DND-41 (cell line): ENCODE results near the gene ARHGEF12.

ENCODE experiments used
- ATAC-seq: fragments of 200-7000 bp; cut with Tn5 transposase; 3 replicates; pipeline ENCODE4 v1.9.1; 2021; ENCODE audit warnings: low read depth; ENCODE audit not compliant: insufficient read depth
- DNase-seq: peaks from one replicate; pipeline ENCODE4 v3.0.0-alpha.2; 2020
- H2AFZ ChIP-seq: 2 replicates; pipeline ENCODE4 v1.6.0; 2012; ENCODE audit warnings: low read depth, low read length
- H3K27ac ChIP-seq: 2 replicates; pipeline ENCODE4 v1.5.1; 2012; ENCODE audit warnings: low read length, inconsistent platforms
- H3K27me3 ChIP-seq: fragments of 200-600 bp; sonication (generic); 2 replicates; pipeline ENCODE4 v1.6.0; 2012; ENCODE audit warnings: low read length, mild to moderate bottlenecking, inconsistent platforms; ENCODE audit not compliant: insufficient read depth, poor library complexity
- H3K36me3 ChIP-seq: 2 replicates; pipeline ENCODE4 v1.5.1; 2012; ENCODE audit warnings: low read length, inconsistent platforms; ENCODE audit not compliant: insufficient read depth
- H3K4me1 ChIP-seq: 2 replicates; pipeline ENCODE4 v1.5.1; 2012; ENCODE audit warnings: mild to moderate bottlenecking, low read length; ENCODE audit not compliant: insufficient read depth
- H3K4me2 ChIP-seq: 2 replicates; pipeline ENCODE4 v1.6.0; 2012; ENCODE audit warnings: mild to moderate bottlenecking, moderate library complexity, low read length, inconsistent platforms; ENCODE audit not compliant: insufficient read depth
- H3K4me3 ChIP-seq, 2 experiments: fragments of 200-600 bp in 1 of 2; shearing (Covaris generic) in 1 of 2; 2 replicates each; pipeline ENCODE4 v1.5.1; 2012 to 2016; ENCODE audit warnings: inconsistent platforms in 2 of 2, low read length in 2 of 2, mild to moderate bottlenecking in 2 of 2, low read depth in 1 of 2, moderate library complexity in 1 of 2
- H3K79me2 ChIP-seq: 2 replicates; pipeline ENCODE4 v1.6.0; 2012; ENCODE audit warnings: low read length, inconsistent platforms; ENCODE audit not compliant: insufficient read depth
- H3K9ac ChIP-seq: 2 replicates; pipeline ENCODE4 v1.6.0; 2012; ENCODE audit warnings: low read depth, mild to moderate bottlenecking, inconsistent platforms, low read length, moderate library complexity
- H3K9me3 ChIP-seq: 2 replicates; pipeline ENCODE4 v1.5.1; 2012; ENCODE audit warnings: low read length, moderate library complexity, mild to moderate bottlenecking, inconsistent platforms; ENCODE audit not compliant: insufficient read depth, severe bottlenecking
- H4K20me1 ChIP-seq: 2 replicates; pipeline ENCODE4 v1.6.0; 2012; ENCODE audit warnings: low read length; ENCODE audit not compliant: insufficient read depth
- CTCF ChIP-seq: IDR thresholded peaks from 2 replicates; pipeline ENCODE4 v1.5.1; 2012; ENCODE audit warnings: borderline replicate concordance, low read length, moderate library complexity, mild to moderate bottlenecking; ENCODE audit not compliant: poor library complexity, severe bottlenecking; ENCODE audit errors: extremely low read depth
- EZH2 ChIP-seq: IDR thresholded peaks from 3 replicates; pipeline ENCODE4 v1.6.1; 2012; ENCODE audit warnings: borderline replicate concordance, low read depth, mild to moderate bottlenecking, moderate library complexity, low read length, inconsistent platforms; ENCODE audit not compliant: severe bottlenecking

Gene ARHGEF12

GRCh38 chr11:120391854-120392253 lies 55.6 kb downstream of the ARHGEF12 start:
- Histone ChIP-seq H3K9ac (no peak overlapping the region), H3K4me3 (no peak overlapping the region), H3K4me2 (no peak overlapping the region), H3K27me3 (peaks cover 13% of the 10 kb centered on the region), H4K20me1 (no peaks in the 10 kb centered on the region), H3K36me3 (no peaks in the 10 kb centered on the region), H3K4me1 (no peaks in the 10 kb centered on the region), H3K9me3 (no peaks in the 10 kb centered on the region), H3K27ac (no peak overlapping the region), H2AFZ (no peak overlapping the region), H3K79me2 (no peaks in the 10 kb centered on the region)
- no peak for ATAC-seq
- no peak for DNase-seq
- TF ChIP-seq EZH2 (no peak), CTCF (no peak)

DNA sequence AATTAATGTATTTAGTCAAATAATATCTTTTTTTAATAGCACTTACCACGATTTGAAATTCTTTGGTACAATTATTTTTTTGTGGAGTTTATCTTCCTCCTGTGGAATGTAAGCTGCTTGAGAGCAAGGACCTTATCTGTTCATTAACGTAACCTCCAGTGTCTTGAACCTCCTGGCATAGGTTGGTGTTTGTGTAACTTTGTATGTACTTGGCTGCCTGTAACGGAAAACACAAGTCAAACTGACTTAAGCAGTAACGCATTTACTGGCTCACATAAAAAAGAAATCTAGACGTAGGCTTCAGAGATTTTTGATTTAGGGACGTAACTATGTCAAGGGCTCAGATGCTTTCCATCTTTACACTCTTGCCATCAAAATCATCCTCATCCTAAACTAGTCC lies 56.1 kb downstream of the ARHGEF12 start:
- no peak overlapping the region for H3K9ac ChIP-seq
- H3K4me3 ChIP-seq, result no peak overlapping the region
- H3K4me1 ChIP-seq, result no peaks in the 10 kb centered on the region
- no peaks in the 10 kb centered on the region for H4K20me1 ChIP-seq
- H3K27me3 ChIP-seq, result peaks cover 17% of the 10 kb centered on the region
- no peak overlapping the region for H2AFZ ChIP-seq
- no peaks in the 10 kb centered on the region for H3K36me3 ChIP-seq
- no peak overlapping the region for H3K4me2 ChIP-seq
- TF ChIP-seq CTCF, result no peak
- no peak for TF ChIP-seq EZH2
- H3K27ac ChIP-seq, result no peak overlapping the region
- no peak for DNase-seq
- no peak for ATAC-seq
- no peaks in the 10 kb centered on the region for H3K79me2 ChIP-seq
- H3K9me3 ChIP-seq, result no peaks in the 10 kb centered on the region

DNA sequence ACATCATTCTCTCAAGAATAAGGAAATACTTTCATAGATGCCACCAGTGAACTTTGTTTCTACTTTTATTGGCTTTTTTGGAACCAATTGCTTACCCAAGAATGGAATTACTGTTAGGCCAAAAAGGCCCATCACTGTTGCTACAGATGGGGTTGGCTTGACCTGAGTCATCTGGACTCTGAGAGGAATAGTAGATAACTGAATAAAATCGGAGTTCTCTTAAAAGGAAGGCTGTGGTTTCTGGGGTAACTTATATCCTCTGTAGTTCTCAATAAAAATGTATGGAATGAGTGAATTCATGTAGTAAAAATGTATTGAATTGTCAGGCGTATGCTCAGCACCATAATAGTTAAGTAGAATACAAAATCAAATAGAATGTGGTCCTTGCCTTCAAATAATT lies 56.6 kb downstream of the ARHGEF12 start:
- Histone ChIP-seq H3K27me3 (peaks cover 17% of the 10 kb centered on the region), H4K20me1 (no peaks in the 10 kb centered on the region), H3K9me3 (no peaks in the 10 kb centered on the region), H3K27ac (no peak overlapping the region), H2AFZ (no peak overlapping the region), H3K4me2 (no peak overlapping the region), H3K36me3 (no peaks in the 10 kb centered on the region), H3K4me1 (no peaks in the 10 kb centered on the region), H3K4me3 (no peak overlapping the region), H3K79me2 (no peaks in the 10 kb centered on the region), H3K9ac (no peak overlapping the region)
- ATAC-seq (no peak), DNase-seq (no peak)
- TF ChIP-seq CTCF (no peak), EZH2 (no peak)

- TF ChIP-seq CTCF (no peak), EZH2 (no peak)
- H3K4me1 ChIP-seq, result no peaks in the 10 kb centered on the region
- H4K20me1 ChIP-seq, result no peaks in the 10 kb centered on the region
- DNase-seq (no peak), ATAC-seq (no peak)
- H3K9ac ChIP-seq, result no peak overlapping the region
- H3K79me2 ChIP-seq, result no peaks in the 10 kb centered on the region
- no peak overlapping the region for H3K4me3 ChIP-seq
- no peak overlapping the region for H3K4me2 ChIP-seq
- H3K27me3 ChIP-seq, result peaks cover 21% of the 10 kb centered on the region
- H3K36me3 ChIP-seq, result no peaks in the 10 kb centered on the region
- H2AFZ ChIP-seq, result no peak overlapping the region
- H3K27ac ChIP-seq, result no peak overlapping the region
- H3K9me3 ChIP-seq, result no peaks in the 10 kb centered on the region
Observed at GRCh38 chr11:120394119-120394518, 57.9 kb downstream of the ARHGEF12 start.
